ENCODE results near the gene TJP1.

The TJP1 gene

DNA sequence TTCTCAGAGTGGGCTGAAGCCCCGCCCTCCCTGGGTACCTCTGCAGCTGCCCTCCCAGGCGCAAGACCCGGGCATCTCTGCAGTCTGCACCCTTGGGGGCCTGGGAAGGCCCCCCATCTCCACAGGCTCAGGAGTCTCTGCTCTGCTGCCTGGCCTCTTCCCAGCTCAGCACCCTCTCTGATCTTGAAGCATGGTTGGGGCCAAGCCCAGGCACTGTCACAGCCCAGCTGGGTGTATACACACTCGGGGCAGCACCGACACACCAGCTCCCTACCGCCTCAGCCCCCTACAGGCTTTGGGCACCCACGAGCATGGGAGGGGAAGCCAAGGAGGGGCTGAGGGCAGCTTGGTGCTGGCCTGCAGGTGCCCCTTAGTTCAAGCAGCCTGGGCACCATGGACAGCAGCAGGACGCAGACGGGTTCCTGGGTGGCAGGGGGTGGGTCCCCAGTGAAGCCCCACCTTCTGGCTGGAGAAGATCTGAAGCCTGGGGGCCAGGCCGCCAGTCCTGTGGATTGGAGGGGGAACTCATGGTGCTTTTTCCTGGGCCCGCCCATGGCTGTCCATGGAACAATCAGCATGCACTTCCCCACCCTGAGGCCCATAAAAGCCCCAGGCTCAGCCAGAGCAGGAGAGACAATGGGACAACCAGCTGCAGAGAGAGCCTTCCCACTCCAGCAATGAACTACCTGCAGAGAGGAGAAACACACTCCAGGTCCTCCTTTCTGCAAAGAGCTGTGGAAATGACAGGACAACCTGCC lies 170.6 kb downstream of the TJP1 start:
- DNase-seq: no peak
